H9 (cell line): ENCODE data around the gene AANAT. TPM values are rescaled to one million over a fixed set of nuclear protein-coding genes. Genes with fewer than 3 reads are reported as not detected.

ENCODE experiments used
- DNase-seq: peaks from one replicate; pipeline ENCODE4 v3.0.0-alpha.2; 2017
- H2AFZ ChIP-seq: one replicate; pipeline ENCODE4 v1.6.1; 2013; ENCODE audit warnings: mild to moderate bottlenecking, low read length, control low read depth, moderate library complexity
- H2AK5ac ChIP-seq: 2 replicates; pipeline ENCODE4 v1.6.1; 2013; ENCODE audit warnings: low read length, control low read depth, mixed read lengths; ENCODE audit not compliant: insufficient read length
- H2BK120ac ChIP-seq: one replicate; pipeline ENCODE4 v1.6.1; 2013; ENCODE audit warnings: low read depth, mild to moderate bottlenecking, low read length, control low read depth, inconsistent platforms; ENCODE audit not compliant: poor library complexity, severe bottlenecking
- H2BK12ac ChIP-seq: 2 replicates; pipeline ENCODE4 v1.6.1; 2013; ENCODE audit warnings: low read length, control low read depth, mixed read lengths, low read depth; ENCODE audit not compliant: insufficient read length
- H2BK15ac ChIP-seq: 2 replicates; pipeline ENCODE4 v1.6.1; 2013; ENCODE audit warnings: low read depth, low read length, control low read depth
- H2BK20ac ChIP-seq: one replicate; pipeline ENCODE4 v1.6.1; 2013; ENCODE audit warnings: low read depth, mild to moderate bottlenecking, low read length, control low read depth, inconsistent platforms; ENCODE audit not compliant: poor library complexity, severe bottlenecking
- H2BK5ac ChIP-seq: 2 replicates; pipeline ENCODE4 v1.6.1; 2013; ENCODE audit warnings: low read length, control low read depth, mixed read lengths; ENCODE audit not compliant: insufficient read length
- H3K14ac ChIP-seq: 2 replicates; pipeline ENCODE4 v1.6.1; 2013; ENCODE audit warnings: low read length, control low read depth; ENCODE audit not compliant: insufficient read depth
- H3K18ac ChIP-seq: 2 replicates; pipeline ENCODE4 v1.6.1; 2013; ENCODE audit warnings: low read depth, mild to moderate bottlenecking, mixed read lengths, low read length, control low read depth; ENCODE audit not compliant: insufficient read length
- H3K23ac ChIP-seq: 2 replicates; pipeline ENCODE4 v1.6.1; 2013; ENCODE audit warnings: low read length, control low read depth, mixed read lengths, low read depth; ENCODE audit not compliant: insufficient read length
- H3K23me2 ChIP-seq: 2 replicates; pipeline ENCODE4 v1.6.1; 2013; ENCODE audit warnings: low read depth, mild to moderate bottlenecking, mixed read lengths, low read length, control low read depth; ENCODE audit not compliant: insufficient read length, poor library complexity, severe bottlenecking
- H3K27ac ChIP-seq: 2 replicates; pipeline ENCODE4 v1.5.1; 2013; ENCODE audit warnings: low read length, control low read depth, mixed read lengths, low read depth; ENCODE audit not compliant: insufficient read length
- H3K27me3 ChIP-seq: 2 replicates; pipeline ENCODE4 v1.6.1; 2013; ENCODE audit warnings: low read length, control low read depth, inconsistent platforms; ENCODE audit not compliant: insufficient read depth
- H3K4ac ChIP-seq: 2 replicates; pipeline ENCODE4 v1.6.1; 2013; ENCODE audit warnings: low read depth, mild to moderate bottlenecking, control low read depth, inconsistent platforms, low read length, moderate library complexity
- H3K4me1 ChIP-seq: 2 replicates; pipeline ENCODE4 v1.6.1; 2013; ENCODE audit warnings: low read length, control low read depth, inconsistent platforms; ENCODE audit not compliant: insufficient read depth
- H3K4me2 ChIP-seq: 2 replicates; pipeline ENCODE4 v1.6.1; 2013; ENCODE audit warnings: low read length, control low read depth, mixed read lengths; ENCODE audit not compliant: insufficient read length, insufficient read depth
- H3K56ac ChIP-seq: 2 replicates; pipeline ENCODE4 v1.6.1; 2013; ENCODE audit warnings: low read depth, mild to moderate bottlenecking, mixed read lengths, low read length, control low read depth; ENCODE audit not compliant: insufficient read length
- H3K79me1 ChIP-seq: 2 replicates; pipeline ENCODE4 v1.6.1; 2013; ENCODE audit warnings: low read depth, mild to moderate bottlenecking, moderate library complexity, low read length, control low read depth, inconsistent platforms; ENCODE audit not compliant: insufficient read depth, poor library complexity, severe bottlenecking
- H3K79me2 ChIP-seq: 2 replicates; pipeline ENCODE4 v1.6.1; 2013; ENCODE audit warnings: low read length, control low read depth, inconsistent platforms; ENCODE audit not compliant: insufficient read depth
- H3K9ac ChIP-seq: 2 replicates; pipeline ENCODE4 v1.6.1; 2013; ENCODE audit warnings: low read length, control low read depth, mixed read lengths; ENCODE audit not compliant: insufficient read length; ENCODE audit errors: extremely low read depth
- H3K9me3 ChIP-seq: one replicate; pipeline ENCODE4 v1.6.1; 2013; ENCODE audit warnings: low read depth, low read length, inconsistent platforms; ENCODE audit not compliant: control insufficient read depth
- H3T11ph ChIP-seq: one replicate; pipeline ENCODE4 v1.6.1; 2013; ENCODE audit warnings: mild to moderate bottlenecking, low read length, control low read depth, inconsistent platforms
- H4K20me1 ChIP-seq: one replicate; pipeline ENCODE4 v1.6.1; 2013; ENCODE audit not compliant: control insufficient read depth, insufficient read length, insufficient read depth
- H4K5ac ChIP-seq: 2 replicates; pipeline ENCODE4 v1.6.1; 2013; ENCODE audit warnings: low read depth, mild to moderate bottlenecking, mixed read lengths, low read length, control low read depth; ENCODE audit not compliant: insufficient read length
- H4K8ac ChIP-seq: replicated peaks from 2 replicates; pipeline ENCODE4 v1.6.1; 2013; ENCODE audit warnings: low read length, control low read depth, mixed read lengths, low read depth; ENCODE audit not compliant: insufficient read length
- H4K91ac ChIP-seq: 2 replicates; pipeline ENCODE4 v1.6.1; 2013; ENCODE audit warnings: low read depth, mild to moderate bottlenecking, moderate library complexity, mixed read lengths, low read length, control low read depth; ENCODE audit not compliant: insufficient read length
- H3K27ac Mint-ChIP-seq, 3 experiments: 2 replicates in 2 of 3; 3 replicates in 1 of 3; pipeline ENCODE4 v1.8.0; 2020 to 2021; ENCODE audit warnings: mixed read lengths in 3 of 3, mild to moderate bottlenecking in 1 of 3, moderate library complexity in 1 of 3
- H3K27me3 Mint-ChIP-seq: 2 replicates; pipeline ENCODE4 v1.8.0; 2021; ENCODE audit warnings: low read depth, mild to moderate bottlenecking, moderate library complexity, mixed read lengths
- H3K36me3 Mint-ChIP-seq, 3 experiments: 2 replicates in 2 of 3; 3 replicates in 1 of 3; pipeline ENCODE4 v1.8.0; 2020 to 2021; ENCODE audit warnings: low read depth in 3 of 3, mixed read lengths in 3 of 3; ENCODE audit not compliant: insufficient read depth in 1 of 3
- H3K4me1 Mint-ChIP-seq, 2 experiments: 2 replicates each; pipeline ENCODE4 v1.8.0; 2020; ENCODE audit warnings: mixed read lengths in 2 of 2
- H3K4me3 Mint-ChIP-seq, 2 experiments: 2 replicates in 1 of 2; 3 replicates in 1 of 2; pipeline ENCODE4 v1.8.0; 2020 to 2021; ENCODE audit warnings: mild to moderate bottlenecking in 2 of 2, mixed read lengths in 2 of 2, moderate library complexity in 1 of 2
- H3K9me3 Mint-ChIP-seq, 2 experiments: 2 replicates in 1 of 2; 3 replicates in 1 of 2; pipeline ENCODE4 v1.8.0; 2020; ENCODE audit warnings: mild to moderate bottlenecking in 2 of 2, mixed read lengths in 2 of 2, moderate library complexity in 1 of 2
- WGBS: extraction: QIAGEN DNeasy Blood & Tissue Kit; methylation state at CpG from one replicate; pipeline ENCODE4 v1.1.7; 2013; ENCODE audit warnings: missing lambda C conversion rate, low lambda C conversion rate, mixed read lengths; ENCODE audit not compliant: insufficient read length; ENCODE audit errors: extremely low coverage; 5-methylcytosine and 5-hydroxymethylcytosine counted together
- total RNA-seq: library from RNA; stranded (reverse); gene quantifications from 2 replicates; pipeline ENCODE4 v1.2.1, GENCODE V29; 2021
- TF ChIP-seq, protein P1 (sequence below): fragments of 200-600 bp; sonication (generic); conservative IDR thresholded peaks from 3 replicates; pipeline ENCODE4 v1.8.0; 2021; ENCODE audit warnings: antibody characterized with exemption, mild to moderate bottlenecking

AANAT gene
- total RNA-seq, 1 experiment from 2014 or later = 0.55 TPM

DNA sequence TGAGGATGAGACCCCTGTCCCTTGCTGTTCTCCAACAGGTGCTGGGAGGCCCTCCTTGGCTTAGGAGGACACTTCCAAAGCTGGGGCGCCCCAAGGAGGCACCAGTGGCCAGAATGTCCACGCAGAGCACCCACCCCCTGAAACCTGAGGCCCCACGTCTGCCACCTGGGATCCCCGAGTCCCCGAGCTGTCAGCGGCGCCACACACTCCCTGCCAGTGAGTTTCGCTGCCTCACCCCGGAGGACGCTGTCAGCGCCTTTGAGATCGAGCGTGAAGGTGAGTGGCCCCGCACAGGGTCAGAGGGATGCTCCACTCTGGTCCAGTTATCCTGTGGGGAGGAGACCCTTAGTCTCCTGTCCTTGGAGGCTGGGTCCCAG is 1.2 kb downstream of the AANAT start:
- Histone ChIP-seq H3K9ac (no peak overlapping the region), H3K23me2 (no peaks in the 10 kb centered on the region), H3K4ac (no peak overlapping the region), H3K23ac (no peak overlapping the region), H3K4me2 (no peak overlapping the region), H2AK5ac (no peak overlapping the region), H3T11ph (no peak overlapping the region), H3K18ac (no peak overlapping the region), H2BK120ac (no peak overlapping the region), H4K8ac (no peak overlapping the region), H3K79me2 (no peaks in the 10 kb centered on the region), H4K91ac (no peak overlapping the region), H4K5ac (no peak overlapping the region), H2AFZ (no peak overlapping the region), H3K4me1 (no peaks in the 10 kb centered on the region), H2BK15ac (no peak overlapping the region), H3K14ac (no peak overlapping the region), H3K9me3 (no peaks in the 10 kb centered on the region), H2BK20ac (no peak overlapping the region), H4K20me1 (no peaks in the 10 kb centered on the region), H2BK12ac (no peak overlapping the region), H2BK5ac (no peak overlapping the region), H3K27ac (no peak overlapping the region), H3K27me3 (no peaks in the 10 kb centered on the region), H3K56ac (no peak overlapping the region), H3K79me1 (no peaks in the 10 kb centered on the region)
- Mint-ChIP-seq H3K4me3 (no peak overlapping the region), H3K27me3 (peaks cover 5% of the 10 kb centered on the region; the same call in 1 of the 2 replicates), H3K36me3 (peaks cover 4 to 21% (median 5%) of the 10 kb centered on the region in 3 experiments; a peak in 4 of 7 replicates), H3K4me1 (peaks cover 0 to 18% of the 10 kb centered on the region in 2 experiments; a peak in 2 of 4 replicates), H3K9me3 (no peaks in the 10 kb centered on the region), H3K27ac (no peak overlapping the region)
- DNase-seq = no peak
- WGBS = no CpG with 5 or more reads among the region's 14 CpGs
- TF ChIP-seq, protein P1, sequence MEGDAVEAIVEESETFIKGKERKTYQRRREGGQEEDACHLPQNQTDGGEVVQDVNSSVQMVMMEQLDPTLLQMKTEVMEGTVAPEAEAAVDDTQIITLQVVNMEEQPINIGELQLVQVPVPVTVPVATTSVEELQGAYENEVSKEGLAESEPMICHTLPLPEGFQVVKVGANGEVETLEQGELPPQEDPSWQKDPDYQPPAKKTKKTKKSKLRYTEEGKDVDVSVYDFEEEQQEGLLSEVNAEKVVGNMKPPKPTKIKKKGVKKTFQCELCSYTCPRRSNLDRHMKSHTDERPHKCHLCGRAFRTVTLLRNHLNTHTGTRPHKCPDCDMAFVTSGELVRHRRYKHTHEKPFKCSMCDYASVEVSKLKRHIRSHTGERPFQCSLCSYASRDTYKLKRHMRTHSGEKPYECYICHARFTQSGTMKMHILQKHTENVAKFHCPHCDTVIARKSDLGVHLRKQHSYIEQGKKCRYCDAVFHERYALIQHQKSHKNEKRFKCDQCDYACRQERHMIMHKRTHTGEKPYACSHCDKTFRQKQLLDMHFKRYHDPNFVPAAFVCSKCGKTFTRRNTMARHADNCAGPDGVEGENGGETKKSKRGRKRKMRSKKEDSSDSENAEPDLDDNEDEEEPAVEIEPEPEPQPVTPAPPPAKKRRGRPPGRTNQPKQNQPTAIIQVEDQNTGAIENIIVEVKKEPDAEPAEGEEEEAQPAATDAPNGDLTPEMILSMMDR = no peak
